ENCODE results near the gene MS4A4A.
A peak's percentile ranks its signal among the peaks of the same experiment; 100 is the strongest.

MS4A4A gene

GRCh38 chr11:60251485-60252212 lies 28.8 kb upstream of the MS4A4A start:
- Histone ChIP-seq H3K27ac (no peak overlapping the region), H3K9me3 (ENCODE audit: severe bottlenecking) (peaks cover 5% of the 10 kb centered on the region), H3K27me3 (ENCODE audit: insufficient read depth, low read depth, severe bottlenecking) (peaks cover 7% of the 10 kb centered on the region), H3K36me3 (no peaks in the 10 kb centered on the region), H3K4me3 (ENCODE audit: low read depth, low read length) (no peak overlapping the region)
- peak; percentile 42; the same call in 1 of the 2 replicates for TF ChIP-seq CTCF (IDR thresholded peaks at IDR 0.05; ENCODE audit: low read depth, low read length)
- no peak for DNase-seq

- Histone ChIP-seq H3K27ac (no peak overlapping the region), H3K4me3 (ENCODE audit: low read depth, low read length) (no peak overlapping the region), H3K9me3 (ENCODE audit: severe bottlenecking) (peaks cover 5% of the 10 kb centered on the region), H3K36me3 (no peaks in the 10 kb centered on the region), H3K27me3 (ENCODE audit: insufficient read depth, low read depth, severe bottlenecking) (peaks cover 7% of the 10 kb centered on the region)
- no peak for TF ChIP-seq CTCF (IDR thresholded peaks at IDR 0.05; ENCODE audit: low read depth, low read length)
- DNase-seq, result no peak
These were observed 28.0 kb upstream of the MS4A4A start for GRCh38 chr11:60252213-60253108.

- Histone ChIP-seq H3K36me3 (no peaks in the 10 kb centered on the region), H3K9me3 (ENCODE audit: severe bottlenecking) (peaks cover 17% of the 10 kb centered on the region), H3K4me3 (ENCODE audit: low read depth, low read length) (no peak overlapping the region), H3K27me3 (ENCODE audit: insufficient read depth, low read depth, severe bottlenecking) (no peaks in the 10 kb centered on the region), H3K27ac (no peak overlapping the region)
- no peak for DNase-seq
- no peak for TF ChIP-seq CTCF (IDR thresholded peaks at IDR 0.05; ENCODE audit: low read depth, low read length)
These were observed 22.3 kb upstream of the MS4A4A start for GRCh38 chr11:60257956-60258722.

GRCh38 chr11:60261014-60261413 lies 19.5 kb upstream of the MS4A4A start:
- peaks cover 11% of the 10 kb centered on the region for H3K9me3 ChIP-seq (ENCODE audit: severe bottlenecking)
- H3K27me3 ChIP-seq (ENCODE audit: insufficient read depth, low read depth, severe bottlenecking), result peaks cover 5% of the 10 kb centered on the region
- H3K36me3 ChIP-seq, result no peaks in the 10 kb centered on the region
- H3K4me3 ChIP-seq (ENCODE audit: low read depth, low read length), result no peak overlapping the region
- no peak for TF ChIP-seq CTCF (IDR thresholded peaks at IDR 0.05; ENCODE audit: low read depth, low read length)
- DNase-seq, result no peak
- H3K27ac ChIP-seq, result no peak overlapping the region

GRCh38 chr11:60263402-60263801 lies 17.1 kb upstream of the MS4A4A start:
- DNase-seq, result no peak
- Histone ChIP-seq H3K27me3 (ENCODE audit: insufficient read depth, low read depth, severe bottlenecking) (peaks cover 9% of the 10 kb centered on the region), H3K4me3 (ENCODE audit: low read depth, low read length) (no peak overlapping the region), H3K36me3 (no peaks in the 10 kb centered on the region), H3K27ac (no peak overlapping the region), H3K9me3 (ENCODE audit: severe bottlenecking) (peaks cover 11% of the 10 kb centered on the region)
- TF ChIP-seq CTCF (IDR thresholded peaks at IDR 0.05; ENCODE audit: low read depth, low read length), result no peak
